Mesothelial cell of epicardium (in vitro differentiated cells): Measurements from ENCODE around the gene ADAMTS5. TPM values are rescaled to one million over a fixed set of nuclear protein-coding genes. Genes with fewer than 3 reads are reported as not detected.

Experiments
- DNase-seq, 2 experiments: peaks; one replicate each; pipeline ENCODE4 v3.0.0; 2021; ENCODE audit warnings: low spot score in 2 of 2; ENCODE audit not compliant: unreplicated experiment in 2 of 2
- H3K27ac Mint-ChIP-seq: 2 replicates; pipeline ENCODE4 v1.8.0; 2021; ENCODE audit warnings: mixed read lengths
- H3K27me3 Mint-ChIP-seq: 2 replicates; pipeline ENCODE4 v1.8.0; 2021; ENCODE audit warnings: low read depth, mixed read lengths
- H3K36me3 Mint-ChIP-seq: 2 replicates; pipeline ENCODE4 v1.8.0; 2021; ENCODE audit warnings: mixed read lengths
- H3K4me1 Mint-ChIP-seq: 2 replicates; pipeline ENCODE4 v1.8.0; 2021; ENCODE audit warnings: mixed read lengths
- H3K4me3 Mint-ChIP-seq: 2 replicates; pipeline ENCODE4 v1.8.0; 2021; ENCODE audit warnings: mild to moderate bottlenecking, moderate library complexity, mixed read lengths
- H3K9me3 Mint-ChIP-seq: 2 replicates; pipeline ENCODE4 v1.8.0; 2021; ENCODE audit warnings: mixed read lengths
- CTCF ChIP-seq: fragments of 200-600 bp; sonication (generic); IDR thresholded peaks from one replicate; pipeline ENCODE4 v1.5.0; 2021; ENCODE audit warnings: antibody characterized with exemption; ENCODE audit not compliant: unreplicated experiment
- total RNA-seq: library from RNA; stranded (reverse); gene quantifications from 3 replicates; pipeline ENCODE4 v1.2.1, GENCODE V29; 2021

ADAMTS5 gene
- total RNA-seq, 1 donor from 2014 or later = 4.4 TPM

- Mint-ChIP-seq H3K27me3 (peaks cover 13% of the 10 kb centered on the region), H3K4me1 (peaks cover 13% of the 10 kb centered on the region), H3K27ac (peak overlapping the region; percentile 47), H3K36me3 (no peaks in the 10 kb centered on the region), H3K9me3 (no peaks in the 10 kb centered on the region), H3K4me3 (no peak overlapping the region)
- no peak for TF ChIP-seq CTCF
- no peak for DNase-seq
These were observed 6.3 kb upstream of the ADAMTS5 start for GRCh38 chr21:26973226-26973625.

GRCh38 chr21:26972192-26972591 lies 5.3 kb upstream of the ADAMTS5 start:
- no peaks in the 10 kb centered on the region for H3K9me3 Mint-ChIP-seq
- H3K36me3 Mint-ChIP-seq = no peaks in the 10 kb centered on the region
- no peak for TF ChIP-seq CTCF
- H3K27ac Mint-ChIP-seq = no peak overlapping the region
- peaks cover 22% of the 10 kb centered on the region for H3K27me3 Mint-ChIP-seq
- peaks cover 18% of the 10 kb centered on the region for H3K4me1 Mint-ChIP-seq
- DNase-seq = no peak
- no peak overlapping the region for H3K4me3 Mint-ChIP-seq

- no peaks in the 10 kb centered on the region for H3K9me3 Mint-ChIP-seq
These were observed 3.3 kb upstream of the ADAMTS5 start for GRCh38 chr21:26969971-26970725.

GRCh38 chr21:26966649-26967061 lies 233 bp downstream of the ADAMTS5 start:
- peak overlapping the region; percentile 77 for H3K27ac Mint-ChIP-seq
- TF ChIP-seq CTCF = no peak
- H3K4me3 Mint-ChIP-seq = peak overlapping the region; percentile 88
- no peaks in the 10 kb centered on the region for H3K9me3 Mint-ChIP-seq
- H3K27me3 Mint-ChIP-seq = peaks cover 41% of the 10 kb centered on the region
- H3K4me1 Mint-ChIP-seq = peaks cover 33% of the 10 kb centered on the region
- DNase-seq = peak in 1 of 2 experiments; percentile 57
- no peaks in the 10 kb centered on the region for H3K36me3 Mint-ChIP-seq

More at GRCh38 chr21:26969971-26970725, 3.3 kb upstream of the ADAMTS5 start:
- no peak for DNase-seq
- no peaks in the 10 kb centered on the region for H3K36me3 Mint-ChIP-seq
- no peak overlapping the region for H3K4me3 Mint-ChIP-seq
- H3K4me1 Mint-ChIP-seq = peaks cover 26% of the 10 kb centered on the region
- no peak for TF ChIP-seq CTCF
- peaks cover 32% of the 10 kb centered on the region for H3K27me3 Mint-ChIP-seq
- no peak overlapping the region for H3K27ac Mint-ChIP-seq

GRCh38 chr21:26965907-26966581 lies 844 bp downstream of the ADAMTS5 start:
- Mint-ChIP-seq H3K4me1 (peaks cover 34% of the 10 kb centered on the region), H3K27ac (peak overlapping the region; percentile 77), H3K27me3 (peaks cover 41% of the 10 kb centered on the region), H3K36me3 (no peaks in the 10 kb centered on the region), H3K4me3 (peak overlapping the region; percentile 88), H3K9me3 (no peaks in the 10 kb centered on the region)
- TF ChIP-seq CTCF = no peak
- peak; percentile 29 to 67 for DNase-seq
